Right renal pelvis (tissue), 4 donors: ENCODE measurements around the gene PRKG1. TPM values are rescaled to one million over a fixed set of nuclear protein-coding genes. Genes with fewer than 3 reads are reported as not detected.

Experiments
- DNase-seq, 4 donors: peaks; one replicate each; pipeline ENCODE4 v3.0.0-alpha.2; 2013; ENCODE audit warnings: low read depth in 4 of 4, low spot score in 3 of 4, missing footprints in 1 of 4
- polyA plus RNA-seq, 4 donors: library from polyadenylated mRNA; unstranded; fragments of 120-200 nt; gene quantifications; one replicate each; pipeline ENCODE4 v1.2.1, GENCODE V29; 2013; ENCODE audit not compliant: insufficient read length in 4 of 4

Gene PRKG1
- polyA plus RNA-seq, 4 donors, result 13.3 to 16.0 (median 14.3) TPM

DNA sequence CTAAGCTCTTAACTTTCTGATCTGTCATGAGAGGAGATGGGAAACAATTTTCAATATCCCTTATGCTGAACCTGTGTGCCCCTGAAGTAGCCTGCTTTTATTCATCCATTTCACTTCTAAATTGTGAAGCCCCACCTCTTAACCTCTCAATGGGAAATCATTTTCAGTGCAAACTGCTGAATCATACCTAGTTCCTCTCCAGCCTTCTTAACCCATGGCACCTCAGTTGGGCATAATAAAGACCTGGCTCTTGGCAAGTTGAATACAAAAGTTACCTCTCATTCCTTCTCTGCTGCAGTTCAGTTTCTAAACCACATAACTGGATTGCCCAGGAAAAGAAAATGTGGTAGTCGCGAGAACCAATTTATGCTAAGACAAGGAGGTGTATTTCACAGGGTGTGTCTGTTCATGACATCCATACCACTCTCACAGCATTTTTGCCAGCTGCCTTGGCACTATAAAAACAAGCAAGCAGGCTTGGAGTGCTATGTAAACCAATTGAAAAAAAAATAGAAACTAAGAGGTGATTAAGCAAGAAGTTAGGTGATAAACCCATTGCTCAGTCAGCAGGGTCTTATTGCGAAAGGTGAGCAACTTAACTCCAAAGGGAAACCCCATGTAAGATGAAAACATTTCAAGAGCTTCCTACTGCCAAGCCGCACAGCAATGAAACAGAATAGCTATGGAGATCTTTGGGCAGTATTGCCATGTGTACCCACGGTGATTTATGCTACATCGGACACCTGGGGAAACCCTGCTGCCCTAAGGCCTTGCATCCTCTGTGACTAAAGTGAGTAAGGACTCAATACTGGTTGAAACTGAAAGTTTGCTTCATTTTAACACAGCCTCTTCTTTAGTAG, 1182.8 kb downstream of the PRKG1 start:
- no peak for DNase-seq

DNA sequence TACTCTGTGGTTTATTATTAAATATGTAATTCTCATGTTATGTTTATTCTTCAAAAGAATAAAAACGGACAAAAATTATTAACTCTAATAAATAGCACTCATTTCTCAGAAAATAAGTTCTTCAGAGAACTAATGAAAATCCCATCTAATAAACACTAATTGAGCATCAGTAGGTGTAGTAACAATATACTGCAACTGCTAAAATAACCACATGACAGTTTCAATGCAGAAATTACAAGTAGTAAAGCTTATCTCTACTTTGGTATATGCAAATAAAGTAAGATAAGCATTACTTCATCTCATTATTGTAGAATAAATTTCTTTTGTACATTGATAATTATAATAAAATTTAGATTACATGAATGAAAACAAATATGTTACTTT, 1183.4 kb downstream of the PRKG1 start:
- no peak for DNase-seq

DNA sequence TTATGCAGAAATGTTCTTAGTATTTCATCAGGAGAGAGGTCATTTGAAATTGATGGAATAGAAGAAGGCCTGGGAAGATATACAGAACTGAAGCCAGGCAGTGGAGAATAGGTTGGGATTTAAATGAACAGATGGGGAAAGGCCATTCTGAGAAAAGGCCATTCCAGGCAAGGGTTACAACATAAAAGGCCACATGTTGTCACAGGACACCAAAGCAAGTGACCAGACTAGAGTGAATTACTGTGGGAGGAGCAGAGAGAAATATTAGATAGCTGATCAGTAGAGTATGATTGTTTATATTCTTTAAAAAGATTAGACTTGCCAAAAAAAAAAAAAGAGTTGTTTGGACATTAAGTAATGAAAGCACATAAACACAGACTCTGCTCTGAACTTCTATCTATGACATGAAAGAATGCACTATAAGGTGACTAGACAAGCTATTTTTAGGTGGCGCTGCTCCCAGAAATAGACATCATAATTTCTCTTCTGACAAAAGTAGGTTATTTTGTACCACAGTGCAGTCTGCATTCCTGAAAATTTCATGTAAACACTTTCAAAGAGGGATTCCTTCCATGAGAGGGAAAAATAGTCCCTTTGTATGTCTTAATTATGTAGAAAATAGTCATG, 1184.6 kb downstream of the PRKG1 start:
- DNase-seq, result no peak

DNA sequence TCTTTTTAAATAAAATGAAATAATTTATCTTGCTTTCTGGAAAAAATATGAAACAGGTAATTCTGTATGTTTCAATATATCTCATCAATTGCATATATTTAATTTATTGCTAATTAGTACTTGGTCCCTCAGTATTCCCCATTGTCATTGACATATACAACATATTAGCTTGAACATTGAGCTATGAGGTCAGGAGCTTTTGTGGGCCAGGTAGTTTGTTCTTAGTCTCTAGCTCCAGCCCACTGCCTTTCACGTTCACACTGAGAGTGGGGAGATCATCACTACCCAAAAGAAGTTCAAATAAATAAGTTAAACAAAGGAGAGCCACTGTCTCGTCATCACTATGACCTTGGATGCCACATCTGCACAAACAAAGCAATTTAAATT, 1185.1 kb downstream of the PRKG1 start:
- no peak for DNase-seq

DNA sequence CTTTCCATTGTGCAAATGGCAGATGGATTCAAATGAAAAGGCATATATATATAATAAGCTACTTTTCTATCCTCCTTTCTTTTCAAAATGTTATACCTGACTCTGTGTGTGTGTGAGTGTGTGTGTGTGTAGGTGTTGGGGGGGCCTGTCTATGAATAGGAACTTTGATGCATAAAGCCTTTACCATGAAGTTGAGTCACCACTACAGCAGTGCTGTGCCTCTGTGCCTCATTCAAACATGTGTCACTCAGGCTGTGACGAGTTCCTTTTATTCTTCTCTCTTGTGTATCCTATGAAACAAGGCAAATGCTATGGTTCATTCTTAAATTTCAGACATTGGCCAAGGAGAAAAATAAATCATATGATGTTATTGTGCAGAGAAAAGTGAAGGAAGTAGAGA, 1187.1 kb downstream of the PRKG1 start:
- no peak for DNase-seq

DNA sequence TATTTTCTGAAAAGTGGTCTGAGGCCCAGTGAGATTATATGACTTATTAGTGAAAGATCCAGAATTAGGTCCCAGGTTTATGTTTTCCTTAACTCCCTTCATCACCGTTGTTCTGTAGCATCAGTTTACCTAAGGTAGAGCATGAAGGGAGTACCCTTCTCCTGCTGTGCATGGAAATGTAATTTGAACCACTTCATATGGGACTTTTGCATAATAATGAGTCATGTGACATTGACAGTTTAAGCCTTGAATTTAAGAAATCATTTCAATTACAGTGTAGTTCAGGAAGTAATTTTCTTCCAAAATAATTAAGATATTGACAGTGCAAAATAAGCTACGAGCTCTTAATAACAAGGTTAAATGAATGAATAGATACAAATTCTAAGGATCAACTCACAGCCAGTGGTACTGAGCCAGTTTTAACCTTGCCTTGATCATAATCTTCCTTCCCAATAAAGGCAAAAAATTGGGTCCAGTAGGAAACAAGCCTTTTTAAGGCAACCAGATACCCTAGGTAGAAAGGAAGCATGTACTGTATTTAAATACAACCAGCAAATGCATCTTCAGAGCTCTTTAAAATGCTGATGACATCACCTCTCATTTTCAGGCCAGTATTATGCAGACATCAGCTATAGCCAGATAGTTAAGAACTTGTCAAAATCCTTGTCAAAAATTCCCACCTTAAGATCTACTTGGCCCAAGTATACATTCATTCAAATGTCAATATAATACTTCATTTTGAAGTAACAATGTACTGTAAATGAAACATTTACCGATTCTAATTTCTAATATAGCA, 1191.0 kb downstream of the PRKG1 start:
- DNase-seq, result no peak

DNA sequence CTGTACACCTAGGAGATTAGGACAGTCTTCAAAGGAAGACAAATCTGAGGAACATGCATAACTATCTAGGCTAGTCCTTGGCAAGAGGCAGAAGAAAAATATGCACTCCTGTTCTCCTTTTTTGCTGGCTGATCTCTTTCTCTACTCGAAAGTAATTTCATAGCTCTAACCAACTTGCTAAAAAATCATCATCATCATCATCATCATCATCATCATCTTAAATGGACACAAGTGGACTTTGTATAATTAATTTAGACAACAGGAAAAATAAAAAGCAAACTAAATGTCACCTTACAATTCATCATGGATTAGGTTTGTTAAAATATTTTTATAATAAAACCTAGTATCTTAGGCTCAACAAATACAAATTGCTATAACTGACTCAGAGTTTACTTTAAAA, 1192.6 kb downstream of the PRKG1 start:
- no peak for DNase-seq

DNA sequence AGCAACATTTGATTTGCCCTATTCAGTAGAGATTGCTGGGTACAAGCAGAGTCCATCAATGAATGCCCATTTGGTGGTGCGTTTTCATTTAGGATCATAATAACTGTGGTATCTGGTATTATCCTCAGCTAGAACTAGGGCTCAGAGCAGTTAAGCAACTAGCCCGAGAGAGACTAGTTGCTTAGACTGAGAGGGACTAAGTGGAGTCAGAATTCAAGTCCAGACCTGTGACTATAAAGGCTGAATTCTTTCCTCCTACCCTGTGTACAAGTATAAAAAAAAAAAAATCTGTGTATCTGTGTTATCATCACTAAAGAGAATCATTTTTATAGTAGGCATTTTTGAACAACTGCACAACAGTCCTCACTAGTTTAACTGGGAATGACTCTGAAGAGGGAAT, 1194.5 kb downstream of the PRKG1 start:
- DNase-seq, result no peak

DNA sequence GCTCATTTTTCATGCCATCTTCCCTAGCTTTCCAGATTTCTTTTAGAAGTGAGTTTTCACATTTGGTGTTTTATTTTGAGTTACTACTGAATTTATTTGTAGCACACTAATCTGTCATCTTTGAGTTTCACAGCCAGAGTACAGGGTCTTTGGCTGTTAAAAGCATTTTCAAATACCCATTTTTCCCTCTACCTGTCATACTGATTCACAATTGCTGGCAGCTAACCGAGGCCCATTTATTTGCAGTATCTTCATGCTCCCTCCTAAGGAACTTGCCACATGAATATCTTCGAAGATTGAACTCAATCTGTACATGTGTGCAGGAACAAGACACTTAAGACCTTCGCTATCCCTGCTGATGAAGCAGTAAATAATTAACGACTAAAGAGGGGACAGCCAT, 1194.9 kb downstream of the PRKG1 start:
- DNase-seq, result no peak

DNA sequence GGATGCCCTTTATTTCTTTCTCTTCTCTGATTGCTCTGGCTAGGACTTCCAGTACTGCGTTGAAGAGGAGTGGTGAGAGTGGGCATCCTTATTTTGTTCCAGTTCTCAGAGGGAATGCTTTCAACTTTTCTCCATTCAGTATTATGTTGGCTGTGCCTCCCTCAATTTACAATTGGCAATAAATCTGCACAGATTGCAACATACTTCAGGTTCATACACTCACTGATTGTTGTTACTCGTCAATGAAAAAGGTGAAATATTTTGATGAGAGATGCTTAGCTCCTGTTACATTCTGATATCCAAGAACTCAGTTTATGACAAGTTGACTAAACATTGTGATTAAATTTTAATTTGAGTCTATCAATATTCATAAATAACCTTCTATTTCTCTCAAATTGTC, 1201.9 kb downstream of the PRKG1 start:
- DNase-seq, result no peak

DNA sequence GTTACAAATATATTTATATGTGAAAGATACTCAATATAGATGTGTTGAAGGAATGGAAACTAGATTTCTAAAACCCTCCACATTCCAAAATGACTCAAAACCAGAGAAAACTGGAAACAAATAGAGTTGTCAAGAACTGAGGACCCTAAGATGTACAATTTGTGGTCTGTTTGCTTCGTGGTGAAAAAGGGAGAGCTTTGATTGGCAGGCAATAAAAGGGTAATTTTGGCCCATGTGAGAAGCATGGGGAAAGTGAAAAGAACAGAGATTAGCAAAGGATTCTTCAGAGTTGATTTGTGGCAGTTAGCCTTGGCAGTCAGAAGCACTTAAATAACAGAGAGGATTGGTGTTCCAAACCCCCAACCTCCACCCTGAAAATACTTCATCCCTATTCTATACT, 1202.7 kb downstream of the PRKG1 start:
- no peak for DNase-seq

DNA sequence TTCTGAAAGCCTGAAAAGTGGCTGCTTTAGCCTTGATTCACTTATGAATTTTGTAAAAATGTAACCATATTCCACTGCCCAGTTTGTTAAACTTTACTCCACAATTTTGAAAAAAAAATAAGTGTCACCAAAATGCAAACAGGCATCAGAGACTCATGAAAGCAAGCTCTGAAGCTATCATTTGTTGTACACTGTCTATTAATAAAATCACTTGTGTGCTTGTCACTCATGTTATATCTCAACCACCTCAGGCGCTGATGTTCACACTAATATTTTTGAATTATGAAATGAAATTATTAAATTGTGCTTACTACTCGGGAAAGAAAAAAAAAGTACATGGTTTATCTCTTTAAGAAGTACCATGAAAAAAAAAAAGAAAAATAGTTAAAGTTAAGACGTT, 1205.3 kb downstream of the PRKG1 start:
- DNase-seq, result no peak

DNA sequence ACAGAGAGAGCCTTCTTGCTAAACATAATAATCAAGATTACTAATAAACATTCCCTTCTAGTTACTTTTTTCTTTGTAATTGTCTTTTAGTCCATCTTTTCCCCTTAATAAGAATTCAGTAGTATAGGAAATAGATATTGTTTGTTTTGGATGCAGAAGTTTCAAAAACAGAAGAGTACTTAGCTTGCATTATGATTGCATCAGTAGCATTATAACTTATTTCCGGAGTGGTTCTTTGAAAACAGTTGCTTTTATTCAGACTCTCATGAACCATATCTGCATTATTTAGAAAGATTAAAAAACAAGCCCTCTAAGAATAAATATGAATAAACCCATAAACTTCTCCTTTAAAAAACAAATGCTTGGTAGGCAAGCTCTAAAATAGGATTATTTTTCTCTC, 1205.8 kb downstream of the PRKG1 start:
- DNase-seq, result no peak

DNA sequence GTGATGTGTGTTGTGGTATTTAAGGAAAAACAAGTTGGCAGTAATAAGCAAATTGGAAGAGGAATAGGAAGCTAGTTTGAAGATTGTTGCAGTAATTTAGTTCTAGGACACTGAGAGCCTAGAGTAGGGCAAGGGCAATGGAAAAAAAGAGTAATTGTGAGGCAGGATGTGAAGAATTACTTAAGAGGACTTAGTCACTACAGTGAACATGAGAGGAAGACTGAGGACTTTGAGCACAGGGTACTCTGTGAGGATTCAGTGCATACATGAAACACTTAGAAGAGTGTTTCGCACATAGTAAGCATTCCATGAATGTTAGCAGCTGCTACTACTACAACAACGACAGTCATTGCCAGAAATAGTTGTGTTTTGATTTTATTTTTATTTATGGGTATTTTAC, 1208.9 kb downstream of the PRKG1 start:
- no peak for DNase-seq

DNA sequence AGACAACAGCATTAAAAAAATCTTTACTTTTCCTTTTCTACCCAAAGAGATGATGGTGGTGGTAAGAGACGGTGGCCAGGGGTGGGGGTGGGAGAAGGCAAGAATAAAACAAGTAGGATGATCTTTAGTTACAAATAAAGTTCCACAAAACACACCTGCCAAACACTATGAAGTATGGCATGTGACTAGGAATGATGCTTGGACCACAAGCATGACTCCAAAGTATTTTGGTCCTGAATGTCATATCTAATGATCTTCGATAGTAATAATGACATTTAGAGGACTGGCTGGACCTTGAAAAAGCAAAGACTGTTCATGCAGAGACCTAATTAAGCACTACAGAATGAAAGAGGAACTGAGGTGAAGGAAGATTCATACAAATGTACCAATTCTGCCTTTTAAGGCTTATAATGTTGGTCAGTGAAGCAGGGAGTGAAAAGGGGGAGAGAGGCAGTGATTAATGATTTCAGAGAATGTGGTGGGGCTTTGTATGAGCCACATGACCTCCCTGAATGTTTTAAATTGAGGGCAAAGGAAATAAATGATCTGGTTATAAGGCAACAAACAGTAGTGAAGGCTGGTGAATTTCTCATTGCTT, 1210.2 kb downstream of the PRKG1 start:
- no peak for DNase-seq

DNA sequence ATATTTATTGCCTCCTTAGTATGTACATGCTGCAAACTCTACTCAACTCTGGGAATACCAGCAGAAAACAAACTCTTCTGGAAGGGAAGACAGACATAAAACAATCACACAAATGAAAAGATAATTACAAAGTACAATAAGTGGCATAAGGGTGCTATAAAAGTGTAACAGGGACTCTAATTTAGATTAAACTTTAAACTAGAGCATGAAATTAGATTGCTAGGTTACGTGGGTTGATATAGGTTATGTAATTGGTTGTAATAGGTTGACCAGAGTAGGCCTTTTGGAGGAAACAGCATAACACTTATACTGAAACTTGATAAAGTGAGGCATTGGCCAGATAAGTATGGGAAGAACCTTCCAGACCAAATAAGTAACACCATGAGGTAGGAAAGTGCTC, 1213.6 kb downstream of the PRKG1 start:
- DNase-seq, result no peak

DNA sequence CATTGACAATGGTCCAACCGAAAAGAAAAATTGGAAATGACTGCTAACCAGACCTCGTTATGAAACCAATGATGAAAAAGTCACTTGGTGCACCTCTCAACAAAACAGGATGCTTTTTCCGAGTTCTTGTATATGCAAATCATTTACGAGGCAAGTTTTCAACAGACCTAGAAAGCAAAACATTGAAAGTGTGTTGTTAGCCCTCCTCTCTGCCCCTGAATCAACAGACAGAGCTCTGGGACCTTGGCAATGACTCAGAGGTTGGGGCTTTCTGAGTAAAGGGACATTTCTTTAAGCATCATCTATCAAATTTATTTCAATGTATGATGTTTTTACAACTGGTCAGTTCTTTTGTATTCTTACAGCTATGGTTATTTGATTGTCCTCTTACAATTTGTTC, 1223.5 kb downstream of the PRKG1 start:
- no peak for DNase-seq

DNA sequence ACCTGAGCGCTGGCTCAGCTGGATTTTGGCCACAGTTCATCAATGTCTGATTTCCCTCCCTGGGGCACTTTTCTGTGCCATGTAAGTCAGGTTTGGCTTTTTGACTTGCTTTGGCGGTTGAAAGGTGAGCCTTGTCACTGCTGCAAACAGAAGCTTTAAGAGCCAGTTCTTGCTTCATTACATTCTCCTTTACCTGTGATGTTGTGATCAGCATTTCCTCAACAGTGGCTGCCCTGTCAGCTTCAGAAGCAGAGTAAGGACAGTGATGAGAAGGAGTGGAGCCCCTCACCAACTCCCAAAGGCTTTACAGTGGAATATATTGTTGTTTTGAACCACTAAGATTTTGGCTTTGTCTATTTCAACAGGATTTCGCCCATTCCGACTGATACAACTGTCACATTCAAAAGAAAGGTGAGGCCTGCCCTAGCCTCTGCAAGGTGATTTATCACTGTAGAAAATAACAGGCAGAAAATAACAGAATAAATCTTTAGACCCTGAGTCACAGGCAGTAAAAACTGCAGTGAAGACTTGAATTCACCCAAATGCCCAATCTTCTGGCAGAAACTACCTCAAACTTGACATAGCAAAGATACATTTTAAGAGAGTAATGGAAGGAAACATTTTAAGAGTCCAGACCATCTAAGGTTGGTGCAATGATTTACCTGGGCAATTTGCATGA, 1226.5 kb downstream of the PRKG1 start:
- DNase-seq, result no peak

DNA sequence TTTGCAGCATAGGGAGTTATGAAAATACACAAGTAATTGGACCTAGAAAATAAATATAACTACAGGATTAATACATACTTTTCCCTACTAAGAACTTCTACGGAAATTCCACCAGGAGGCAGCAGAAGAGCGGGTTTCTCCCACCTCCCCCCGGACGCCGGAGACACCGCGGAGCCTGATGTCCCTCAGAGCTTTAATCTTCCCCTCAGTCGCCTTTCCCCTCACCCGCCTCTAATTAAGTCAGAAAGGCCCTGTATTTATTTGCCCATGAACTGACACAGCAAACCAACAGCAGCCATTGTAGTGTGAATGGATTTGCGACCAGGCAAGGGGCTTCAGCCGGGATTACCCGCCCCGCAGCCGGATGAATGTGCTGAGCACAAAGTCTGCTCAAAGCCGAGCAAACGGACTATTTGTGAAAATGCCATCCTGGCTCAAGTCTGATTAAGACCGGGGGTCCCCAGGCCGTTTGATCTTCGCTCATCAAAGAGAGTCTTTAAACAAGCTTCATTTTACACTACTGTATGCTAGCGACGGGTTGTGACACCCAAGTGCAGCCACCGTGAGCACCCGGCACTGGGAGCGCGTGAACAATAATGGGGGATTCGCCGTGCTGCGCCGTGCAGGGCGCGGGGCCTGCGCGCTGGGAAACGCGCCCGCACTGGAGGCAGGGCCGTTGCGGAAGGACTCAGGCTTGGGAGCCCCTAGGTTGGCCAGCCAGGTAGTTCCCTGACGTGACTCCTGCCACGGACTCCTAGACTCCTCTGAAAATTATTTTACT, 1234.2 kb downstream of the PRKG1 start:
- DNase-seq, result peak in 2 of 4 donors; percentile 58 to 71

DNA sequence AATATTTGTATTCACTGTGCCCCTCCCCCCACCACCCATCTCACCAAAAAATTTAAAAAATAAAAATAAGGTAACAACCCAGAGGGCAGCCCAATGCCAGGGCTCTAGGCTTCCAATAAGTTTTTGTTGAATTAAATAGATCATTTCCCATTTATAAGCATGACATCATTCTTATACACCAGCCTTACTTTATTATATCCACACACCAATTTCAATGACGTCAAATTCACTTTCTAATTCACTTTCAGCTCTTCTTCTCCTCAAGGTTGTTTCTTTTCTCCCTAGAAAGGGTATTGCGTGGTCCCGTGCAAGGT, 1238.6 kb downstream of the PRKG1 start:
- DNase-seq, result no peak
